Measurements from ENCODE around the gene CNDP2.

DNA sequence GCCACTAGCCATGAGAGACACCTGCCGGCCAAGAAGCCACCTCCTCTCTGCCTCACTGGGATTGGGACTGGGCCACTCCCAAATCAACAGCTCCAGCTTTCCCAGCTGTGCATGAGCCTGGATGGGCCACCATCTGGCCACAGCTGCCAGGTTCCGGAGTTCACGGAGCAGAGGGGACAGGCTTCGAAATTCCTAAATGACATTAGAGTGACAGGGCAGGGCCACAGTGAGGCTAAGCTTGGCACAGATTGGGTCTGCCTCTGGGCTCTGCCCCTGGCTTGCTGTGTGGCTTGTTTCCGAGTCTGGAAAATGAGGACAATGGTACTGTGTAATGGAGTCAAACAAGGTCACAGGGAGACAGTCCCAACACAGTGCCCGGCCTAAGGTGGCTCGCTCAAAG, 45.5 kb upstream of the CNDP2 start:
- no peak for TF ChIP-seq POLR2AphosphoS5 (IDR thresholded peaks at IDR 0.05; ENCODE audit: borderline replicate concordance, low read depth, low read length)
- TF ChIP-seq EZH2 (IDR thresholded peaks at IDR 0.05): no peak

Measured in SK-N-MC (cell line).